Adipocyte (in vitro differentiated cells): ENCODE data around the gene SETMAR.
A peak's percentile ranks its signal among the peaks of the same experiment; 100 is the strongest.
"Not testable (repeated sequence)": the region's sequence is repeated elsewhere in the genome, so short reads cannot be mapped to it uniquely, and the experiment has no call there.

Source experiments
- DNase-seq: peaks from one replicate; pipeline ENCODE4 v3.0.0-alpha.2; 2015; ENCODE audit warnings: low read depth
- H3K27me3 ChIP-seq: replicated peaks from 2 replicates; pipeline ENCODE4 v1.7.0; 2013; ENCODE audit warnings: mild to moderate bottlenecking, low read length, moderate library complexity; ENCODE audit not compliant: control insufficient read depth, insufficient read depth
- H3K36me3 ChIP-seq: 2 replicates; pipeline ENCODE4 v1.7.0; 2013; ENCODE audit warnings: low read length, mild to moderate bottlenecking, moderate library complexity; ENCODE audit not compliant: control insufficient read depth, insufficient read depth, severe bottlenecking
- H3K4me1 ChIP-seq: 2 replicates; pipeline ENCODE4 v1.7.0; 2013; ENCODE audit warnings: mild to moderate bottlenecking, low read length, moderate library complexity; ENCODE audit not compliant: control insufficient read depth, insufficient read depth
- H3K4me3 ChIP-seq: 2 replicates; pipeline ENCODE4 v1.7.0; 2013; ENCODE audit warnings: mild to moderate bottlenecking, low read length, moderate library complexity
- H3K9ac ChIP-seq: 2 replicates; pipeline ENCODE4 v1.7.0; 2013; ENCODE audit warnings: mild to moderate bottlenecking, low read length, moderate library complexity
- H3K9me3 ChIP-seq: 2 replicates; pipeline ENCODE4 v1.7.0; 2013; ENCODE audit warnings: mild to moderate bottlenecking, low read length, moderate library complexity; ENCODE audit not compliant: control insufficient read depth

SETMAR gene

DNA sequence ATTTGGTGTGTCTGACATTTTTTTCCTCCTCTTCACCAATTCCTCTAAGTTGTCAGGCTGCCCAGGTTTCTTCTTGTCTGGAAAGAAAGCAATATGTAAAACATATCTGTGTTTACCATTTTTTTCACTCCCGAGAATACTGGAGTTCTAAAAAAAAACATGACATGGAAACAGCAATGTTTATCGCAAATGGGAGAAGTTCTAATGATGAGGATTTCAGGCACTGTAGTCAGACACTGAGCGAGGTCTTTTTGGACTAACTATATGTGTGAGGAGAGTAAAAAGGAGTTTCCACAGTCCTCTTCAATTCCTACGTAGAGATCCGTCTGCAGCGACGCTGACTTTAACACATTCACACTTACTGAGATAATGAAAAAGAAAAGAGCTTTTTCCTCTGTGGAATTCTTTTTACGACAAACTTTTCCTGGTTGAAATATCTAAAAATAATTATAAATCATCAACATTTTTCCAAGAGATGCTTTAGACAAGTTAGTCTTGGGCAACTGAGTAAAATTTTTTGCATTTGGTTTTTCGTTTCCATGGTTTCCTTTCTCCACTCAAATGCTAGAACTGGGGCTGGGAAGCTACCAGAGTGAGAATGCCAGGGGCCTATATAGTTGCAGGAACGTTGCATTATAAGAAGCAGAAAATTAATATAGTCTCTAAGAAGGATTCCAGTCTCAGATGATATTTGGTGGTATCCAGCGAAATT, 8.4 kb upstream of the SETMAR start:
- no peak overlapping the region for H3K9ac ChIP-seq
- DNase-seq, result no peak
- no peak overlapping the region for H3K4me3 ChIP-seq
- H3K27me3 ChIP-seq, result no peaks in the 10 kb centered on the region
- no peaks in the 10 kb centered on the region for H3K36me3 ChIP-seq
- H3K9me3 ChIP-seq, result no peaks in the 10 kb centered on the region
- H3K4me1 ChIP-seq, result no peaks in the 10 kb centered on the region

DNA sequence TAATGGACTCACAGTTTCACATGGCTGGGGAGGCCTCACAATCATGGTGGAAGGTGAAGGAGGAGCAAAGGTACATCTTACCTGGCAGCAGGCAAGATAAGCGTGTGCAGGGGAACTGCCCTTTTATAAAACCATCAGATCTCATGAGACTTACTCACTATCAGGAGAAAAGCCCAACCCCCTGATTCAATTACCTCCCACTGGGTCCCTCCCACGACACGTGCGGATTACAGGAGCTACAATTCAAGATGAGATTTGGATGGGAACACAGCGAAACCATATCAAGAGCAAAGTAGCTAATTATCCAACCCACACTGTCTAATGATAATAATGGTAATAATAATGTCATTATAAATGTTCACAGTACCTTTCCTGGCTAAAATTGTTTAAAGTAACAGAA, 6.7 kb upstream of the SETMAR start:
- DNase-seq, H3K9ac ChIP-seq, H3K9me3 ChIP-seq, H3K4me3 ChIP-seq, H3K4me1 ChIP-seq, H3K27me3 ChIP-seq, H3K36me3 ChIP-seq: not testable (repeated sequence)

DNA sequence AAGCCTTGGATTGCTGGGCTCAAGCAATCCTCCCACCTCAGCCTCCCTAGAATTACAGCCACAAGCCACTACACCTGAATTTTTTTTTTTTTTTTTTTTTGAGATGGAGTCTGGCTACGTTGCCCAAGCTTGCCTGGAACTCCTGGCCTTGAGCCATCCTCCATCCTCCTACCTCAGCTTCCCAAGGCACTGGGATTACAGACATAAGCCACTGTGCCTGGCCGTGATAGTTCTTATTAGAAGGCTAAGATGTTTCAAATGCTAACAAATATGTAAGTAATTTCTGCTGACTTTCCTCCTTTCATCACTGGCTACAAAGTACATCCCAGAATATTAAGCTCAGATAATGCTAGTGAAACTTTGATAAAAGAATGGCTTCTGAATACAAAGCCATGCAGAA, 5.7 kb upstream of the SETMAR start:
- no peaks in the 10 kb centered on the region for H3K36me3 ChIP-seq
- H3K9me3 ChIP-seq, result no peaks in the 10 kb centered on the region
- H3K4me3 ChIP-seq, result no peak overlapping the region
- no peaks in the 10 kb centered on the region for H3K4me1 ChIP-seq
- H3K27me3 ChIP-seq, result no peaks in the 10 kb centered on the region
- no peak for DNase-seq
- H3K9ac ChIP-seq, result no peak overlapping the region

DNA sequence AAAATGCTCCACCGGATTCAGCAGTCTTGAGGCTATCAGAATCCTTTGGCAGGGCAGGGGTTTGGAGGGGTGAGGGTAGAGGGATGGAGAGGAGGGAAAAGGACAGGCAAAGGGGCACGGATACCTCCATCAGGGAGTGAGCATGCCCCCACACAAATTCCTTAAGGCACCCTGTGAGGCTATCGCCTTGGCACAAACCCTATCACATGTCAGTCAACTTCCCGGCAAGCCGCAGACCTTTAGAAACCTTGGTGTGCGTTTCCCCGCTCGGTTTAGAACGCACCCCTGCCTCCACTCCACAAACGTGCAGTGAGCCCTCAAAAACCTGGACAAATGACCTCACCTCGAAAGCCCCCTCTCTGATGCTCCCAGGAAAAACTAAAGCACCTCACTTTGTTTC, 422 bp upstream of the SETMAR start:
- H3K4me1 ChIP-seq, result peaks cover 34% of the 10 kb centered on the region
- no peaks in the 10 kb centered on the region for H3K36me3 ChIP-seq
- no peaks in the 10 kb centered on the region for H3K9me3 ChIP-seq
- H3K4me3 ChIP-seq, result peak overlapping the region; percentile 96
- no peak for DNase-seq
- H3K27me3 ChIP-seq, result no peaks in the 10 kb centered on the region
- H3K9ac ChIP-seq, result peak overlapping the region; percentile 93

DNA sequence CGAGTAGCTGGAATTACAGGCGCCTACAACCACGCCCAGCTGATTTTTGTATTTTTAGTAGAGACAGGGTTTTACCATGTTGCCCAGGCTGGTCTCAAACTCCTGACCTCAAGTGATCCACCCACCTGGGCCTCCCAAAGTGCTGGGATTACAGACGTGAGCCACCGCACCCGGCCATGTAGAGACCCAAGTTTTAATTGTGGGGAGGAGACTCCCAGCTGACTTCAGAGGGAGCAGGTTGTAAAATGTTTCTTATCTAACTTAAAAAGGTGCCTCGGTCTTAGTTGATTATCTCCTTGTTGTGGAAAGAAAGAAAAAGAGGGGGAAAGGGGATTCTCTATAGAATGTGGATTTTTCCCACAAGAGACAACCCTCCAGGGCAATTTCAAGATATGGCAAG, 2.0 kb downstream of the SETMAR start:
- H3K9me3 ChIP-seq, result not testable (repeated sequence)

DNA sequence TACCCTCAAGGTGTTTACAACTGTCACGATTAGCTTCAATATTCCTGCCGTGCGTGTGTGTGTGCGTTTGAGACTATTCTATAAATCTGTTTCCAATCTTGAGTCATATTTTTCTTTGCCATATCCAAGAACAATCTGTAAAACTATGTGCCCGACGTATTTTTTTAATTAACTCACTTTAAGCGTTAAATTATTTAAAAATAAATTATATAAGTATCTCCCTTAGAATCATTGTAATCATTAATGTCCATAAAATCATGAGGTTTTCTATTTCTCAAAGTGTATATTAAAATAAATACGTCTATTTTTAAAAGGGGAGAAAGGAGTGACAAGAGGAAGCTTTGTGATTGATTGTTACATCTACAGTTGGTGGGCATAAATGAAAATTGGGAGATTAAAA, 2.9 kb downstream of the SETMAR start:
- DNase-seq, result peak; percentile 17
- H3K27me3 ChIP-seq, result no peaks in the 10 kb centered on the region
- H3K4me3 ChIP-seq, result peak overlapping the region; percentile 96
- H3K9me3 ChIP-seq, result no peaks in the 10 kb centered on the region
- no peaks in the 10 kb centered on the region for H3K36me3 ChIP-seq
- H3K9ac ChIP-seq, result peak overlapping the region; percentile 89
- peaks cover 59% of the 10 kb centered on the region for H3K4me1 ChIP-seq

More for the DNA sequence above, 2.0 kb downstream of the SETMAR start:
- H3K4me3 ChIP-seq, result peak overlapping the region; percentile 96
- H3K36me3 ChIP-seq, H3K27me3 ChIP-seq, DNase-seq: not testable (repeated sequence)
- H3K4me1 ChIP-seq, result peaks cover 55% of the 10 kb centered on the region
- H3K9ac ChIP-seq, result peak overlapping the region; percentile 89

DNA sequence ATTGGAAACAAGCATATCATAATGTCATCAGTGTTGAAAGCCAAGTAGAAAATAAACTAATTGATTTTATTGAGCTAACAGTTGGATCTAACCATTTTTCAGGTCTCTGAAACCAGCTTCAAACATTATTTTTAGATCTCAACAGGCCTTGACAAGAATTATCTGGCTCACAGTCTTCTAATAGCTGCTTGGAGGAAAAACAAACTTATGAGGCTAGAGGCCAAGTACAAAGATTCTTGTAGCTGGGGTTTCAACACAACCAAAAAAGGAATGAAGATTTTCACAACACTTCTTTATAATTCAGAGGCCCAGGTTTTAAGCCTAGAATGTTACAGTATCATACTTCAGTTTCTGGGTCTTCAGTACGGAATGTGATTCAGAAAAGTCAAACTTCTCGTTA, 3.7 kb downstream of the SETMAR start:
- Histone ChIP-seq H3K4me1 (peaks cover 63% of the 10 kb centered on the region), H3K4me3 (peak overlapping the region; percentile 96), H3K36me3 (no peaks in the 10 kb centered on the region), H3K9ac (peak overlapping the region; percentile 89), H3K27me3 (no peaks in the 10 kb centered on the region), H3K9me3 (no peaks in the 10 kb centered on the region)
- peak; percentile 73 for DNase-seq

DNA sequence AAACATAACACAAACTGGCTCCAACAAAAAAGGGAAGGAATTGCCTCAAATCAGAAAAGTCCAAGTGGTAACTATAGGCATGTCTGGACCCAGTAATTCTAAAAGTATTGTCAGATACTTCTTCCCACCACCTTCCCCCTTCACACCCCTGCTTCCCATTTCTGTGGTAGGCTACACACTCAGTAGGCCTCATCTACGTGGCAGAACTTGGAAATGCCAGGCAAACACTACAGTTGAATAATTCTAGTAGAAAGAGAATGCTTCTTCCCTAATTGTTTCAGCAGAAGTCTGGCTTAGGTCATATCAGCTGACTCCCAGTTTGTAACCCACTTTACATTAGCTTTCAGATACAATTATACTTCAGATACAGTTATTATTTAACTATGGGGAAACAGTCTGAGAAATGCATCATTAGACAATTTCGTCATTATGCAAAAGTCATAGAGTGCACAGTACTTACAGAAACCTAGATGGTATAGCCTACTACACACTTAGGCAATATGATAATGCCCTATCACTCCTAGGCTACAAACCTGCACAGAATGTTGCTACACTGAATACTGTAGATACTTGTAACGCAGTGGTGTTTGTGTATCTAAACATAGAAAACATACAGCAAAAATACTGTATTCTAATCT, 6.4 kb downstream of the SETMAR start:
- H3K36me3 ChIP-seq, result peaks cover 20% of the 10 kb centered on the region

DNA sequence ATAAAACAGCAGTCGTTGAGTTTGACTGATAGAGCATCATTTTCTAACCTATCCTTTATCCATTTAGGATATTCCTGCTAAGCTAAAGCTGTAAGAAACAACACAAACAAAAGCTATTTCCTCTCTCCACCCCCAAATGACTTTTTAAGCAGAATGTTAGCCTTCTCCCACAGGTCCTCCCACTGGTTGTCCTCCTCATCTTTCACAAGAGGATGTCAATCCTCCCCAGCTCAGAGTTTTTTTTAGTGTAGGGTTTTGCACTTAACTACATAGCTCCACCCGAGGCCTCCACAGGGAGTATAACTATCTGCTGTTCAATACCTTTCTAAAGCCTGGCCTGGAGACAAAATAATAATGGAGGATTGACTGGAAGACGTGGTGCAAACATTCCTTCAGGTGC, 7.8 kb downstream of the SETMAR start:
- H3K9me3 ChIP-seq, result no peaks in the 10 kb centered on the region
- H3K4me1 ChIP-seq, result peaks cover 46% of the 10 kb centered on the region
- no peak for DNase-seq
- H3K4me3 ChIP-seq, result no peak overlapping the region
- H3K36me3 ChIP-seq, result peaks cover 29% of the 10 kb centered on the region
- H3K27me3 ChIP-seq, result no peaks in the 10 kb centered on the region
- no peak overlapping the region for H3K9ac ChIP-seq

More for the DNA sequence above, 6.4 kb downstream of the SETMAR start:
- no peaks in the 10 kb centered on the region for H3K9me3 ChIP-seq
- H3K4me1 ChIP-seq, result peaks cover 59% of the 10 kb centered on the region
- no peaks in the 10 kb centered on the region for H3K27me3 ChIP-seq
- H3K9ac ChIP-seq, result no peak overlapping the region
- H3K4me3 ChIP-seq, result no peak overlapping the region
- DNase-seq, result no peak

DNA sequence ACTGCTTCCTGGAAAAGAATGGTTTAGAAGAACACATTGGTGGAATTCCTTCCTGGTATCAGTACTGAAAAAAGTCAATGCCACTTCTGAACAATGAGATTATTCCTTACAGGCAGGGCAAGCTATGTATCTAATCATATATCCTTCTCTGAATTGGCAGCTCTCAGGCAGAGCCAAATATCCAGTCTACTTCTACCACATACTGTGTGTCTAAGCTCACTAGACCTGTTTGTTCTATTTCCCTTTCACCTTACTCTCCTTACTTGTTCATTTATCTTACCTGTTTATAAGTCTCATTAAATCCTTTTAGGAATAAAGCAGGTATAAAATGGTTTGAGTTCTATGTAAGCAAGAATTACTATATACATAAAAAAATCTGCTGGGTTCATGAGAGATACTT, 8.3 kb downstream of the SETMAR start:
- Histone ChIP-seq H3K9me3 (no peaks in the 10 kb centered on the region), H3K36me3 (peaks cover 32% of the 10 kb centered on the region), H3K27me3 (no peaks in the 10 kb centered on the region), H3K4me3 (no peak overlapping the region), H3K4me1 (peaks cover 40% of the 10 kb centered on the region), H3K9ac (no peak overlapping the region)
- DNase-seq, result no peak

DNA sequence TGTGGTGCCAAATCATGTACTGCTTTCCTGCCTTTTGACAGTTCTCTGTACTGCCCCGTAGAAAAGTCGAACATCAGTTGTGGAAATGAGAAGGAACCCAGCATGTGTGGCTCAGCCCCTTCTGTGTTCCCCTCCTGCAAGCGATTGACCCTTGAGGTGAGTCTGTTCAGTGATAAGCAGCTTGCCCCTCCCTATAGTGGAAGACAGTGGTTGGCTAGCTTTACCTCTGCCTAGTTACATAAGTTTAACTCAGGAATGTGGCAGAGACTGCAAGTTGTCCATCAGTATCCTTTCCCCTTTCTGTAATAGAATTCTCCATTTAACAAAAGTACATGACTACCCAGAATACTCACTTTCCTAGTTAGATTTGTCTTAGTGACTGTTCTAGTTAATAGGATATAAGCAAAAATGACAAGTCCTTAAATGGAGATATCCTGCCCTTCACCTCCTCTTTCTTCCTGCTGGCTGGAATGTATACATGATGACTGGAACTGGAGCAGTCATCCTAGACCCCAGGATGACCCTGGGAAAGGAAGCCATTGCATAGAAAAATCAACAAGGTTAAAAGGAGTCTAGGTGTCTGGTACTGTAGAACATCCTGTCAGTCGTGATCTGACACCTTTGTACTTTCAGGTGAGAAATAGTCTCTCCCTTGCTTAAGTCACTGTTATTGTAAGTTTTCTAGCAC, 10.6 kb downstream of the SETMAR start:
- DNase-seq, result no peak
- peaks cover 40% of the 10 kb centered on the region for H3K36me3 ChIP-seq
- peaks cover 19% of the 10 kb centered on the region for H3K4me1 ChIP-seq
- H3K27me3 ChIP-seq, result no peaks in the 10 kb centered on the region
- H3K9me3 ChIP-seq, result no peaks in the 10 kb centered on the region
- H3K4me3 ChIP-seq, result no peak overlapping the region
- no peak overlapping the region for H3K9ac ChIP-seq
